HG03354 (cell line): Measurements from ENCODE around the gene MYO18A.
"Not testable (repeated sequence)": the region's sequence is repeated elsewhere in the genome, so short reads cannot be mapped to it uniquely, and the experiment has no call there.

ENCODE experiments used
- ATAC-seq: cut with Tn5 transposase; IDR thresholded peaks from one replicate; pipeline ENCODE4 v1.9.1; 2021; ENCODE audit warnings: mild to moderate bottlenecking; ENCODE audit not compliant: unreplicated experiment, poor library complexity, severe bottlenecking

Gene MYO18A

DNA sequence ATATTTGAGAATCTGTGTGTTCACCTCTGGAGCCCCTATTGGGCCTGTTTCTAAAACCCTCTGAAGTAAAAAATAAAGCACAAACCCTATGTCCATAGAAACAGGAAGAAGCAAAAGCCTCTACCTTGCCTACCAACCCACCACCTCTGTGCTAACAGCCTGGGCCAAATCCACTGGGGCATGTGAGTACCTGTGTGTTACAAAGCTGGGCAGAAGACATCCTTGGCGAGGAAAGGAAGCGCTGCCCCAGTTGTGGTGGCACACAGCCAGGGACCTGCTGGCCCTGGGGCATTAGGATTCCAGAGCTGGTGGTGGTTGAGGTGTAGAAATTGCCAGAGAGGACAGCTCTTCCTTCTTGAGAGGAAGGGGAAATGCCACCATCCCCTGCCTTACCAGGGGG lies 30.0 kb downstream of the MYO18A start:
- ATAC-seq: no peak

DNA sequence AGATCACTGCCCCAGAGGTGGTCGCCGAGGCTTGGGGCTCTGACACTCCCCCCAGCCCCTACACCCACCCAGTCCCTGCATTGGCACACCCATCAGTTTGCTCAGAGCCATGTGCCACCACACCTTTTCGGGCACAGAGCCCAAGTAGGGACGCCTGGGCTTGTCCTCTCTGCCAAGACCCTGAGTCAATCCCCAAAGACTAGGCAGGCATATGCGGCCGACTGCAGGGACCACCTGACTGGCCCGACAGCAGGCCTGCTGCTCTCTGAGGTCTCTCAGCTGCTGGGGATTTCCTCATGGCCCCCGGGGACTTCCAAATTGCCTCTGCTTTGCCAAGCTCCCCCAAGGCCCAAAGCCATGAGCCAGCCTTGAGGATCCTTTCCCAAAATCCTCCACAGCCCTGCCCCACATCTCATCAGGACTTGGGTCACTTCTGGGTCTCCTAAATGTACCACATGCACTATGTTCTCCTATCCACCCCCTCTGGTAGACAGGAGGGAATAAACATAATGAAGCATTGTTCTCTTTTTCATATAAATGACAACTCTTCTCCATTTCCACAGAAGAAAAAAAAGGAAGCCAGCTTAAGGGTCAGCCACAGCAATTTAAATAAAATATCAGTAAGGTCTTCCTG lies 30.6 kb downstream of the MYO18A start:
- ATAC-seq: no peak

DNA sequence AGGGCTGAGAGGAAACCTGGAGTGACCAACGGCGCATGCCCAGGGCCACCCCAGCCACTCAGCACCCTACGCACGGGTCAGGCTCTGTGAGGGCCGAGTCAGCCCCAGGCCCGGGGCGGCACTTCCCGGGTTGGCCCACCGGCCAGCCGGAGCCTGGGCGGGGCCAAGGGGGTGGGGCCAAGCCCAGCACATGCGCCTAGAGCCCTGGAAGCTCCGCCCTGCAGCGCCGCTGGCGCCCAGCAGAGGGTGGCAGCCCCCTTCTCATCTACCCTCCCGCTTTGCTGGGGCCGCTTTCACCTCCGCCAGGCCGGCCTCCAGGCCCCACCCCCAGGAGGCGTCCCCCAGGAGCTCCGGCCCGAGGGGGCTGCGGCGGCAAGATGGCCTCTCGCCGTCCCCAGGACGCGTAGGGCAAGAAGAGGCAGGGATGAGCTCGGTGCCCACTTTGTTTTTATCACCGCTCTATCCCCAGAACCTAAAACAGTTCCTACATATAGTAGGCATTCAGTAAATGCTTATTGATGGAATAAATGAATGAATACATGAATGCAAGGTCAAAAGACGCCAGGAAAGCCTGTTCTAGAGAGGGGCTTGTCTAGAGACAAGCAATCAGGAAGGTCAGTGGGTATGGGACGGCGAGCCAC lies 31.3 kb downstream of the MYO18A start:
- ATAC-seq: peak; percentile 82

DNA sequence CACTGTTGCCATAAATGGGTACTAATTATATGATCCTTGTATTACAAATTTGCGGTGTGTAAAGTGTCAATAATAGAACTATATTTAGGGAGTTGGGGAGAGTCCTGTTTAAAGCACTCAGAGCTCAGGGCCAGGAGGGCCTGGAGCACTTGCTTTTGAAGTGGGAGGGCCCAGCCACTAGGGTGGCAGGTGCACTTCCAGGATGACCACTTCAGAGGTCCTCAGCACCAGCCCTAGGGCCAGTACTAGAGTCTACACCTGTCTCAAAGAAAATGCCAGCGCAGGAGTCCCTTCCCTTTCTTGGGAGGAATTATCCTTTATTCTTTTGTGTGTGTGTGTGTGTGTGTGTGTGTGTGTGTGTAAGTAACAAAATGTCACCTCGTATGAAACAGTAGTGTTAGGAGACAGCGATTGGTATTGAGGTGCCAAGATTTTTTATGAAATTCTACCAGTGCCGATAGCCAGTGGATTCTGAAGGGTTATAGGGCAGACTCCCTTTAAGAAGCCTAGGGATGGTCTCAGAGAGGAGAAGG lies 31.9 kb downstream of the MYO18A start:
- no peak for ATAC-seq

DNA sequence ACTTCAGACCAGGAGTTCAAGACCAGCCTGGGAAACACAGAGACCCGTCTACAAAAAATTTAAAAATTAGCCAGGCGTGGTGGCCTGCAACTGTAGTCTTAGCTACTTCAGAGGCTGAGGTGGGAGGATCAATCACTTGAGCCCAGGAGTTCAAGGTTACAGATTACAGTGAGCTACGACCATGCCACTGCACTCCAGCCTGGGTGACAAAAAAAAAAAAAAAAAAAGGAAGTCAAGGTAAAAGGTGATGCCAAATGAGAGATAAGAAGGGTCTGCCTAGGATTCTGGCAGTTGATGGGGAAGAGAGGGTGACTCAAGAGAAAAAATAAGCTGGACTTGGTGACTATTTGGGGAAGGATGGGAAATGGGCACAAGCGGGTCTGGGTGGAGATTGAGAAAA lies 32.5 kb downstream of the MYO18A start:
- ATAC-seq: no peak

GRCh38 chr17:29147228-29147627 lies 33.0 kb downstream of the MYO18A start:
- ATAC-seq: not testable (repeated sequence)

DNA sequence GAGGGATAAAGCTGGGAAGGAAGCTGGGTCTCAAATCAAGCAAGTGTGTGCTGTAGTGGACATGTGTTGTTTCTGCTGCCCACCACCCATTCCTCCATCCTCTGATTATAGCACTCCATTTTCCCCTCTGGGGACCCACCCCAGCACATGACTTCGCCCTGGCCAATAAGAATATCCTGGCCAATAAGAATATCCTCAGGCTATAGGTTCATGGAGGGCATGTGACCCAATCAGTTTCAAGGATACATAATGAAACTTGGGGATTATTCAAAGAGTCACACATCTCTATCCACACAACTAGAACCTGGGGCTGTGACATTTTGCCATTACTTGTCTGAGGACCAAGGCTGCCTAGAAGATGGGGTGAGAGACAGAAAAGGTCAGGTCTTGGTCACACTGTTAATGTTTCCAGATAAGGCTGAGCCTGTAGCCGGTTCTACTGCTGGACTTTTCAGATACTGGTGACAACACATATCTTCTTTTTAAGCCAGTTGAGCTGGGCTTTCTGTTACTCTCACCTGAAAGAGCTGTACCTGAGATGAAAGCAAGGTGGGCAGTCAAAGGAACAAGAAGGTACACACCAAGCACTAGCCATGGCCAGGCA lies 33.7 kb downstream of the MYO18A start:
- ATAC-seq: no peak

GRCh38 chr17:29145289-29146073 lies 34.7 kb downstream of the MYO18A start:
- peak; percentile 39 for ATAC-seq

DNA sequence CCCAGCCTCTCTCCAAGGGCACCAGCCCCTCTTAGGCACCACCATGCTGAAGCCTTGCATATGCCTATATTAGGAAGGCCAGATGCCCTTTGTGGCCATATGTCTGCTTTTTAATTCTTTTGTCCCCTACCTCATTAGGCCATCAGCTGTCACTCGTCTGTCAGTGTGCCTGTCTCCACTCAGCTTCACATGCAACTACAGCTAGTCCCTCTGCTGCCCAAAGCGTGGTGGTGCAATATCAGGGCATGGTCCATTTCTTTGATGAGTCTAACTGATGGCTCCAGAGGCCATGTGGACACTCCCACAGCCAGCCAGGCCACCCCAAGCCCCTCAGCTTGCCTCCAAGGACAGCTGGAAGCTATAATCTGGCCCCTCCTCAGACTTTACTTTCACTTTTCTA lies 36.3 kb downstream of the MYO18A start:
- no peak for ATAC-seq

GRCh38 chr17:29141514-29141876 lies 38.7 kb downstream of the MYO18A start:
- no peak for ATAC-seq

DNA sequence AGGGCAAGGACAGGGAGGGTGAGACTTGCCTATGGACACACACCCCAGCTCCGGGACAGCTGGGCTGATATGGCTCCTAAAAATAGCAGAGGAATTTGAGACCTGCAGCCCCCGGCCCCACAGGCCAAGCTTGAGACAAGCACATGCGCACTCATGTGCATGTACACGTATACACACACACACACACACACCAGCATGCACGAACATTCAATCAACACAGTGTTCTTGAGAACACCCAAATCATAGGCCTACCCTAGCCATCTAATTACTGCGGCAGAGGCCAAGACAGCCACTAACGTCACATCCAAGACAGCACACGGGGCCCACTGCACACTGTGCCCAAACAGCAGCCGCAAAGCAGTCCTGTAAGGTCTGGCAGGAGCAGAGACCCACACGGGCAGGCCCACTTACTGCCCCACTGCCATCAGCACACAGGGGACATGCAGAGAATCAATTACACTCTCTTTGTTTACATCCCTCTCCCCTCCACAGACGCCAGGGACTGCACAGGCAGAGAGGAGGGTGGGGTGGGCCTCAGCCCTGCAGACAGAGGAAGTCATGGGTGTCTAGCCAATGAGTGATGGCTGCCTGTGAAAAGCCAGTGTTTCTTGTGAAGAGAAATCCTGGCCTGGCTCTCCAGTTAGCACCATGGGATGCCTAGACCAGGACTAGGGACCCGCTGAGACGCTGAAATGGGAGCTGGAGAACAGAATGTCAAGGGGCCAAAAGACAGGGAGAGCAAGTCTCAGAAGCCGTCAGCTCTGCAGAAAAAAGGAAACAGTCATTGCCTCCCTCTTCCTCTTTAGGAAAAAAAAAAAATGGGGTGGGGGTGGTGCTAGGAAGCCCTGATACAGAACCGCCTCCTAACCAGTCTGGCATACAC lies 39.3 kb downstream of the MYO18A start:
- no peak for ATAC-seq

DNA sequence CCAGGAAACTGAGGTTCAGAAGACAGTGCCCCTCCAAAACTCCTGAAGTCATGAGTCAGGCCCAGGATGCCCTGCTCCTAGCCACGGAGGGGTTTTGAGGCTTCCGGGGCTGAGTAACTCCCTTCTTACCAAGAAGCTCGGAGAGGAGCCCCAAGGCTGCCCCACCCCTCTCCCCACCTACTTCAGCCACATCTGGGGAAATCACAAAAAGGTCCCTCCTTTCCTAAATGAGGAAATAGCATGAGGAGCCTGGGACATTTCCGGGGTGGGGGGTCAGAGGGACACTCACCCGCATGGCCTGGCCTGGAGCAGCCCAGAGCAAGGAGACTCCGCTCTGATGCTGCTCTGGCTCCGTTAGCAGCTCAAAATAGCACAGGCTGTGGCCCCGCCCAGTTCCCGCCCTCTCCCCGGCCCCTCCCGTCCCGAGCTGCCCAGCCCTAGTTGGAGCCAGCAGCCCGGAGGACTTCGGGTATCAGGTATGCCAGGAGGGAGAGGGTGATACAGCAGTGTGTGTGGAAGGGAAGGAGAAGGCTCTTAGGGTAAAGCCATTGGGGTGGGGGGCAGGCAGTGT lies 40.1 kb downstream of the MYO18A start:
- peak; percentile 44 for ATAC-seq

- ATAC-seq: peak; percentile 36
These were observed 41.1 kb downstream of the MYO18A start for GRCh38 chr17:29138971-29139691.

DNA sequence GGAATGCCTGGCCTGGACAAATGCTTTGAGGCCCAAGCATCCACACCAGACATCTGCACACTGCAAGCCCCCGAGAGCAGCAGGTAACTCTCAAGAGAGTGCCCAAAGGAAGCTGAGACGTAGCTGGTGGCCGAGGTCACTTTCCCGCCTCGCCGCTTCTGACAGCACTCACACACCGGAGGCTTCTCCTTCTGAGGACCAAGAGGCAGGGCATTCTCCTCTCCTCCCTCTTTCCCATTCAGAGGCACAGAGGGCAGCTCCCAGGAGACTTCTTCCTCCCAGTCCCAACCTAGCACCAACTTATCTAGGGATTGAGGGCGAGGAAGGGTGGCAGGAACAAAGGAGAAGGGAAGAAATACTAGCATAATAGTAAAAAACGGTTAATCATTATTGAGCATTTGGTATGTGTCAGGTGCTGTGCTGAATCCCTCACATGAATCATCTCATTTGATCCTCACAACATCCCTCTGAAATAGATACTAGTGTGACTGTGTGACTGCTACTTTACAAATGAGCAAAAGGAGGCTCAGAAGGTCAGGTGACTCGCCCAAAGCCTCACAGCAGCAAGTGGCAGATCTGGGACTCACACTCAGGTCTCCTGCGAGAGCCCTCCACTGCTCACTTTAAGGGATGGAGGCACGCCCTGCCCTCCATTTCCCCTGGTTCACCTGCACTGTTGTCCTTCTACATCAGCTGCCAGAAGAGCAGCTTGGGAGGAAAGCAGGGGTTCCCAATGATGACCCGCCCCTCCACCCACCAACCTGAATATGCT lies 41.8 kb downstream of the MYO18A start:
- peak; percentile 33 for ATAC-seq

GRCh38 chr17:29136998-29137730 lies 43.0 kb downstream of the MYO18A start:
- no peak for ATAC-seq

GRCh38 chr17:29135464-29135863 lies 44.7 kb downstream of the MYO18A start:
- ATAC-seq: no peak

- no peak for ATAC-seq
These were observed 47.0 kb downstream of the MYO18A start for GRCh38 chr17:29133121-29133713.
